GM19023 (cell line): ENCODE measurements around the gene CAMSAP3.

Experiments
- ATAC-seq: cut with Tn5 transposase; IDR thresholded peaks from one replicate; pipeline ENCODE4 v1.9.1; 2021; ENCODE audit warnings: mild to moderate bottlenecking, moderate library complexity; ENCODE audit not compliant: unreplicated experiment

CAMSAP3 gene

DNA sequence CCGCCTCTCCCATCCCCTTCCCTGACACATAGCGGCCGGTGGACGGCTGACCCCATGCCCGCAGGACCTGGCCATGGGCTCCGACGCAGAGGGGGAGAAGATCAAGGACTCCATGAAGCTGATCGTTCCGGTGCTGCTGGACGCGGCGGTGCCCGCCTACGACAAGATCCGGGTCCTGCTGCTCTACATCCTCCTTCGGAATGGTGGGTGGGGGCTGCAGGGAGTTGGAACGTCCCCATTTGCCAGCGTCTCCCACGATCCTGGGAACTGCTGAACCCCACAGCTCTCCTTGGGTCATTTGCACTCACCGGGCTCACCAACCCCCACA lies 48.9 kb downstream of the CAMSAP3 start:
- ATAC-seq: no peak

DNA sequence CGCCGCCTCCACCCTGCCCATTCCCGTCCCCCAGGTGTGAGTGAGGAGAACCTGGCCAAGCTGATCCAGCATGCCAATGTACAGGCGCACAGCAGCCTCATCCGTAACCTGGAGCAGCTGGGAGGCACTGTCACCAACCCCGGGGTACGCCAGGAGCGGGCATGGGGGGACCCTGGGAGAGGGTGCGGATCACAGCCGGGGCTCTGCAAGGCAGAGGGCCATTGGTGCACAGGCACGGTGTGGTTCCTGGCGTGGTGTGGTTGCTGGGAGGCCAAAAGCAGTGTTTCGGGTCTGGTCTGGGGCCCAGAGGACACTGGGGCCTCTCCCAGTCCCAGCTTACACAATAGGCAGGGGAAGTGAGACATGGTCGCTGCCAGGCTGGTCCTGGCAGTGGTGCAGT lies 49.5 kb downstream of the CAMSAP3 start:
- ATAC-seq: no peak

DNA sequence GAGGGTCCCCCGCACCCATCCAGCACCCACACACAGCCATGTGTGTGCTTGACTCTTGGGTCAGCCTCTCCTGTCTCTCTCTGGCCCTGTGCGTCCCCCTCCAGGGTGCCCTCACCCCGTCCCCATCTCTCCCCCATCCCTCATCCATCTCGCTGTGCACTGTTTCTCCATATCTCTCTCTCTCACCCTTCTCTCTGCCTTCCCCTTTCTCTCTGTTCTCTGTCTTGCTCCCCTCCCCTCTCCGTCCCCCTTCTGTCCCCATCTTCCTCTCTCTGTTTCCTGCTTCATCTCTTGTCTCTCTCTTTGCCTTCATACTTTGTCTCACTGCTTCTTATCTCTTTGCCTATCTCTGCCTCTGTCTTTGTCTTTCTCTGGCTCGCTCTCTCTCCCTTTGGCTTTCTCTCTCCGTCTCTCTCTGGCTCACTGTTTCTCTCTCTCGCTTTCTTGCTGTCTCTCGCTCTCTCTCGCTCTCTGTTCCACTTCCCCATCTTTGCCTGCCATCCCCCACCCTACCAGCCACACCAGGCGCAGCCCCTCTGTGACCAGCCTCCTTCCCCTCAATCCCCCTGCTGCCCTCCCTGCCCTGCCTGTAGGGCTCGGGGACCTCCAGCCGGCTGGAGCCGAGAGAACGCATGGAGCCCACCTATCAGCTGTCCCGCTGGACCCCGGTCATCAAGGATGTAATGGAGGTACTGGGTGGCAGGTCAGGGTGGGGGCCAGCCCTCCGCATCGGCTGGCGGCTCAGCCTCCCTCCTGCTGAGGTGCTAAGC lies 50.2 kb downstream of the CAMSAP3 start:
- no peak for ATAC-seq

- ATAC-seq: no peak
These were observed 50.7 kb downstream of the CAMSAP3 start for GRCh38 chr19:7646426-7646700.

DNA sequence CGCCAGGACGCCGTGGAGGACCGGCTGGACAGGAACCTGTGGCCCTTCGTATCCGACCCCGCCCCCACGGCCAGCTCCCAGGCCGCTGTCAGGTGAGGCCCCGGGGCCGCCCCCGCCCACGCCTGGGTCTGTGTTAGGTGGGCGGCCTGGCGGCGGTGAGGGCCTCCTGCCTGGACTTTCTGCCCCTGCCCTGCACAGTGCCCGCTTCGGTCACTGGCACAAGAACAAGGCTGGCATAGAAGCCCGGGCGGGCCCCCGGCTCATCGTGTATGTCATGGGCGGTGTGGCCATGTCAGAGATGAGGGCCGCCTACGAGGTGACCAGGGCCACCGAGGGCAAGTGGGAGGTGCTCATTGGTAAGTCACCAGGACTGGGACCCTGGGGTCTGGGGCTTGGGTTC lies 51.5 kb downstream of the CAMSAP3 start:
- ATAC-seq: no peak

DNA sequence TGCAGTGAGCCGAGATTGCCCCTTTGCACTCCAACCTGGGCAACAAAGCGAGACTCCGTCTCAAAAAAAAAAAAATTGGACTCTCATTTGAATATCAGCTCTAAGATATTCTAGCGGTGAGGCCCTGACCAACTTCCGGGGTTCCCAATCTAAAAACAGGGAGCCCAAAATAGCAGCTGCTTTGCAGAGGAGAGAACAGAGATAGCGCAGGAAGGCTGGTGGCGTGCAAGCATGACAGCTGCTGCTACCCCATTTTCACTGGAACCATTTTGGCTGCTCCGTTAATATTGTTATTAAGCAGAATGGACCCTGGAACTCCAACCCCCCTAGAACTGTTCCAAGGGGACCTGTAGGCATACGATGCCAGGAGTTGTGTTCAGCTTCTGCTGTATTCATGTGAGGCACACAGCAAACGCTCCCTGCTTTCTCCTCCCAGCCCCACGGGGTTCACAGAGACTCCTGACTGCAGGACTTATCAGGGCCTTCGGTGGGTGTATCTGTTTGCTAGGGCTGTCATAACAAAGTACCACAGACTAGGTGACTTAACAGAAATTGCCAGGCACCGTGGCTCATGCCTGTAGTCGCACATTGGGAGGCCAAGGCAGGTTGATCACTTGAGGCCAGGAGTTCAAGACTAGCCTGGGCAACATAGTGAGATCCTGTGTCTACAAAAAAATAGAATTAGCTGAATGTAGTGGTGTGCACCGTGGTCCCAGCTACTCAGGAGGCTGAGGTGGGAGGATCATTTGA lies 52.8 kb downstream of the CAMSAP3 start:
- no peak for ATAC-seq

DNA sequence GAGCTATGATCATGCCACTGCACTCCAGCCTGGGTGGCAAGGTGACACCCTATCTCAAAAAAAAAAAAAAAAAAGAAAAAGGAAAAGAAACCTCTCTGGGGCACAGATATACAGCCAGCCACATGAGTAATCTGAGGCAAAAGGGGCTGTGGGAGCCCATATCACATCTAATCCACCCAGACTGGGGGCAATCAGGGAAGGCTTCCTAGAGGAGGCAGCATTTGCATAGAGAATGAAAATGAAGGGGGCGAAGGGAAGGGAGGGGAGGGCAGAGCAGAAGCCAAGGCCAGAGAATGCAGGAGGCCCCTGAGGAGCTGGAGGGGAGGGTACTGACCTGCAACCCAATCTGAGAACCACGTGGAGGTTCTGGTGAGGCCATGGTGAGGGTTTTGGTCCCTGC lies 54.5 kb downstream of the CAMSAP3 start:
- ATAC-seq: no peak

DNA sequence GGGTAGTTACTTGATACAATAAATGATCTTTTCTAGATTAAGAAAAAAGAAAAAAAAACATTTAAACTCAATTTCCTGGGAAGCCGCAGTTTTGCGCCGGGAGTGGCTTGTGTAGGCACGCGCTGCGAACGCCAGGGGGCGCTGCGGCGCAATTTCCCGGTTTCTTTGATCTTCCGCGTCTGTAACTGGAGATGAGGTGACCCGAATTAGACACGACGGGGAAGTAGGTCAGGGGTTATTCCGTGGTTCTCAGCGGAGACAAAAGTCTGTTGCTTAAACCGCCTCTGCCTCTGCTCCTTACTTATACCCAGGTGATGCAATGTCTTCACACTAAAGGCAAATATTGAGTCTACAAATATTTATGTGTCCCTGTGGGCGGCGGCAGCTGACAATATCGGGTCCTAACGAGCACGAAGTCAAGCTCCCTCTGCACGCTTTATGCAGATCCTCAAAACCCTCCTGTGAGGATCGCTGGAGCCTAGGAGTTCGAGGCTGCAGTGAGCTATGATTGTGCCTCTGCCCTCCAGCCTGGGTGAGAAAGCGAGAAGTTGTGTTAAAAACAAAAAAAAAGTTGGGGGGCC lies 56.5 kb downstream of the CAMSAP3 start:
- no peak for ATAC-seq

GRCh38 chr19:7654401-7654800 lies 58.7 kb downstream of the CAMSAP3 start:
- no peak for ATAC-seq

DNA sequence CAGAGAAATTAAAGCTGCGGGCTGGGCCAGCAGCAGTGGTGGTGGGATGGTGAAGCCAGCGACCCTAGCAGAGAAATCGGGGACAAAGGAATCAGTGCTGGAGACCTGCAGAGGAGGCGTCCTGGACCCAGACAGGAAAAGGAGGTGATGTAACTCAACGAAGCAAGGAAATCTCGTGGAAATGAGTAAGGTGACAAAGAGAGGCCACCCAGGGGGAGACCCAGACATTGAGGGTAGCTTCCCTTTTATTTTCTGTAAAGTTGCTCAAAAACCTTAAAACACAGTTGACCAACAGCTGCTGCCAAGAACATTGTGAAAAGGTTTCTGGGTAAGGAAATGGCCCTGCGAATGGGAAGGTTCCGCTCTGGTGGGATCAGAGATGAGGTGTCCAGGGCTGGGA lies 59.9 kb downstream of the CAMSAP3 start:
- no peak for ATAC-seq

- ATAC-seq: no peak
These were observed 61.6 kb downstream of the CAMSAP3 start for GRCh38 chr19:7657131-7657751.

- peak; percentile 67 for ATAC-seq
These were observed 62.6 kb downstream of the CAMSAP3 start for GRCh38 chr19:7658219-7658686.

DNA sequence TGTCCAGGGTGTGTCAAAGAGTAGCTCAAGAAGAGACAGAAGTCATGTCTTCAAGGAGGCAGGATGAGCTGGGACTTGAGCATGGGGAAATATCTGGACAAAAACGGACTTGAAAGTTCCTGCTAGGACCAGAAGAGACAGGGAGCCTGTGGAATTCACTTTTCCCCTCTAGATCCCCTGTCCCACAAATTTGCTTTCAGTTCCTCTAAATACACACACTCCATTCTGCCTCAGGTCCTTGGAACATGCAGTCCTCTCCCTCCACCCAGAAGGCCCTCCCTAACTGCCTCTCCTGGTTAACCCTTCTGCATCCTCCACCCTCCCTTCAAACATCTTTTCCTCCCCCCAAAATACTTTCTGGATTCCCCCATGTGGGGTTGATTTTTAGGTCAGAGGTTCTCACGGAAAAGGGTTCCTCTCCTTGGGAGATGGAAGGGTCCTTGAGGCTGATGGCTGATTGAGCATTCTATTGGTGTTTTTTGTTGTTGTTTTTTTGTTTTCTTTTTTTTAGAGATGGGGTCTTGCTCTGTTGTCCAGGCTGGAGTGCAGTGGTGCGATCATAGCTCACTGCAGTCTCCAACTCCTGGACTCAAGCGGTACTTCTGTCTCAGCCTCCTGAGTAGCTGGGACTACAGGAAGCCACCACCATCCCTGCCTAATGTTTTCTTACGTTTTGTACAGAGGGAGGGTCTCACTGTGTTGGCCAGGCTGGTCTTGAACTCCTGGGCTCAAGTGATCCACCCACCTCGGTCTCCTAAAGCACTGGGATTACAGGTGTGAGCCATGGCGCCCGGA lies 66.3 kb downstream of the CAMSAP3 start:
- no peak for ATAC-seq

DNA sequence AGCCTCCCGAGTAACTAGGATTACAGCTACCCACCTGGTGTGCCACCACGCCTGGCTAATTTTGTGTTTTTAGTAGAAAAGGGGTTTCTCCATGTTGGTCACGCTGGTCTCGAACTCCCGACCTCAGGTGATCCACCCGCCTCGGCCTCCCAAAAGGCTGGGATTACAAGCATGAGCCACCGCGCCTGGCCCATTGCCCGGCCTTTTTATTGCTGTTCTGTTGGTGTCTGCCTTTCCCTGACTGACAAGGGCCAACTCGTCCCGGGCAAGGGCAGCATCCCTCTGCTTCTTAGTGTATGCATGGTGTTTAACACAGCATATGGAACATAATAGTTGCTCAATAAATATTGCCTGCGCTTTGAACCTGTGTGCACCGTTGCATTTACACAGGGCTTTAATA lies 67.0 kb downstream of the CAMSAP3 start:
- ATAC-seq: no peak

- ATAC-seq: no peak
These were observed 68.0 kb downstream of the CAMSAP3 start for GRCh38 chr19:7663706-7664105.

- no peak for ATAC-seq
These were observed 69.4 kb downstream of the CAMSAP3 start for GRCh38 chr19:7665076-7665475.
